Measurements from ENCODE around the gene C19orf33. TPM values are rescaled to one million over a fixed set of nuclear protein-coding genes. Genes with fewer than 3 reads are reported as not detected.

Gene C19orf33
- total RNA-seq = not detected in 2 replicates

DNA sequence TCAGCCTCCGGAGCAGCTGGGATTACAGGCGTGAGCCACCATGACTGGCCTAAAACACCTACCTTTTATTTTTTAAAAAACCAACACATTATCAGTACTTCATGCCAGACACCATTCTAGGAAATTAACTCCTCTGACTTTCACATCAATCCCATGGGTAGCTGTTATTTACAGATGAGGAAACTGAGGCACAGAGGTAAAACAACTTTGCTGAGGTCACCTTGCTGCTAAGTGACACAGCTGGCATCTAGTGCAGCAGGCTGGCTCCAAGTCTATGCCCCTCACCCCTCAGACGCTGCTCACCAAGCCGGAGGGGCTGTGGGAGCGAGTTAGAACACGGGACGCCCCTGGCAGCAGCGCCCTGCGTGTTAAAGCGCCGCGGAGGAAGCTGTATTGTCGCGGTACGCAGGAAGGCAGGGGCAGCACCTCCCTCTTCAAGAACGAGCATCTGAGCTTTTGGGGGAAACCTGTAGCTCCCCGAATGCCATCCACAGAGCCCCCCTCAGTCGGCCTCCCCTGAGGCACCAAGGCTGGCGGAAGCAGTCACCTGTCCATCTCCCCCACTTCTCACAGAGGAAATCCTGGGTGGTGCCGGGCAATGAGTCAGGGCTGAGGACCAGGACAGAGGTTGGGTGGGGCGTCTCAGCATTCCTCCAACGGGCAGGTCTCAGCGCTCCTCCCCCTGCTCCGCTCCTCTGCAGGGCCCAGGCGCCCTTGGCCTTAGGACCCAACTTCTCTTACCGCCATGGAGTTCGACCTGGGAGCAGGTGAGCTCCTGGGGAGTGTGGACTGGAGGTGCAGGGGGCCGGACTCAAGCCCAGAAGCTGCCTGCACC, at the start of gene C19orf33:
Gene C19orf33, plus strand, starts transcription at position 735 of the 835 bp plus-strand sequence. Its CDS starts 11 bp downstream, at position 746.

GRCh38 chr19:38264486-38265212, 39.4 kb upstream of the C19orf33 start, which contains the start of gene SPINT2:
SPINT2 (plus strand) TSS chr19:38264573; CDS start chr19:38264893, 320 bp downstream.

DNA sequence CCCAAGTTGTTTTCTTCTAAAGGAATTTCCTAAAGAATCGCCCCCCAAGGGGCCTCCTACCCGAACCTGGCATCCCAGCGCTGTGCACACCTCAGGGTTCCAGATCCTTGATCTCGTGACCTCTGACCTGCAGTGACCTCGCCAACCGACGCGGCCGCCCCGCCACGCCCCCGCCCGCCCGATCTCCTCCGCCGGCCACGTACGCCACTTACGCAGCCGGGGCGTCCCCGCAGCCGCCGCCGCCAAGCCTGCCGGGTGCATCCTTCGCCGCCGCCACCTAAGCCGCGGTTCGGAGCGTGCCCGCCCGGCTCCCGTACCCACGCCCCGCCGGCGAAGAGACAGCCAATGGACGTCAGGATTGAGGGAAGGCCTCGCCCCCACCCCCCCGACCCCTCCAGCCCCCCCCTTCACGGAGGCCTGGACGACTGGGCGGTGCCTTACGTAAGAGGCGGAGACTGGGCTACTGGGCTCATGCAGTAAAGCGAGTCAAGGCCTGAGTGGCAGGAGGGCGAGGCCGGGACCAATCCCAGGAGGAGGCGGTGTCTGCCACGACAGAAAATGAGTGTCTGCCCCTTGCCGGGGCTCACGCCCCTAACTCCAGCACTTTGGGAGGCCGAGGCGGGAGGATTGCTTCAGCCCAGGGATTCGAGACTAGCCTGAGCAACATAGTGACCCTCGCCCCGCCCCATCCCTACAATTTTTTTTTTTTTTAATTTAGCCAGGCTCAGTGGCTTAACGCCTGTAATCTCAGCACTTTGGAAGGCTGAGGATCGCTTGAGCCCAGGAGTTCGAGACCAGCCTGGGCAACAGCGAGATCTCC, 11.8 kb downstream of the C19orf33 start, which contains the start of gene YIF1B:
Gene YIF1B, minus strand, starts transcription at position 291 of the 820 bp plus-strand sequence. Its CDS starts 30 bp downstream, at position 261.

GRCh38 chr19:38319421-38320258, 15.6 kb downstream of the C19orf33 start, which contains the start of gene KCNK6:
KCNK6 (plus strand) TSS chr19:38319845; CDS start chr19:38319951, 106 bp downstream.

Other genes with a start within 250 kb of the C19orf33 start
- gene DPF1, start 80.0 kb upstream of the C19orf33 start, total RNA-seq = 0.24 TPM in 1 of 2 replicates, not detected in the other
- 0.44 and 8.5 TPM in 2 replicates for gene PPP1R14A, start 47.9 kb upstream of the C19orf33 start, total RNA-seq
- gene SPINT2, start 39.7 kb upstream of the C19orf33 start, total RNA-seq = not detected in 2 replicates
- gene YIF1B, start 11.7 kb downstream of the C19orf33 start, total RNA-seq = 36.3 and 39.9 TPM in 2 replicates
- 2.3 and 2.8 TPM in 2 replicates for gene KCNK6, start 15.6 kb downstream of the C19orf33 start, total RNA-seq
- gene CATSPERG, start 31.6 kb downstream of the C19orf33 start, total RNA-seq = 0.37 TPM in 1 of 2 replicates, not detected in the other
- gene PSMD8, start 70.3 kb downstream of the C19orf33 start, total RNA-seq = 134 and 204 TPM in 2 replicates
- 0.49 and 2.1 TPM in 2 replicates for gene GGN, start 83.8 kb downstream of the C19orf33 start, total RNA-seq
- gene SPRED3, start 84.4 kb downstream of the C19orf33 start, total RNA-seq = 1.4 and 2.1 TPM in 2 replicates
- 14.0 and 26.8 TPM in 2 replicates for gene FAM98C, start 98.8 kb downstream of the C19orf33 start, total RNA-seq
- not detected in 2 replicates for gene RASGRP4, start 122.0 kb downstream of the C19orf33 start, total RNA-seq
- gene RYR1, start 129.4 kb downstream of the C19orf33 start, total RNA-seq = under 0.01 TPM in 1 of 2 replicates, not detected in the other

All from cardiac ventricle fibroblast (primary cell).